Liver (tissue), 9 donors: ENCODE measurements around the gene CA5A. TPM values are rescaled to one million over a fixed set of nuclear protein-coding genes. Genes with fewer than 3 reads are reported as not detected.
A peak's percentile ranks its signal among the peaks of the same experiment; 100 is the strongest.

ENCODE experiments used
- DNase-seq: peaks from one replicate; pipeline ENCODE4 v3.0.0-alpha.2; 2017; ENCODE audit warnings: low spot score
- H3K27ac ChIP-seq, 2 donors: one replicate each; pipeline ENCODE4 v1.7.0; 2013; ENCODE audit warnings: inconsistent platforms in 2 of 2, low read length in 2 of 2, control low read depth in 1 of 2, low read depth in 1 of 2, mild to moderate bottlenecking in 1 of 2
- H3K27me3 ChIP-seq, 4 donors: one replicate each; pipeline versions ENCODE4 v1.6.1 to v1.7.0; 2013; ENCODE audit warnings: low read length in 3 of 4, inconsistent platforms in 1 of 4, mild to moderate bottlenecking in 1 of 4, moderate library complexity in 1 of 4; ENCODE audit not compliant: control insufficient read depth in 4 of 4, insufficient read depth in 4 of 4
- H3K36me3 ChIP-seq, 4 donors: one replicate each; pipeline versions ENCODE4 v1.6.1 to v1.7.0; 2013; ENCODE audit warnings: low read length in 3 of 4, mild to moderate bottlenecking in 3 of 4, low read depth in 1 of 4, moderate library complexity in 1 of 4; ENCODE audit not compliant: control insufficient read depth in 4 of 4, insufficient read depth in 3 of 4
- H3K4me1 ChIP-seq, 4 donors: one replicate each; pipeline versions ENCODE4 v1.6.1 to v1.7.0; 2013; ENCODE audit warnings: low read length in 3 of 4, mild to moderate bottlenecking in 3 of 4, moderate library complexity in 1 of 4; ENCODE audit not compliant: control insufficient read depth in 4 of 4, insufficient read depth in 4 of 4
- H3K4me3 ChIP-seq, 3 donors: one replicate each; pipeline versions ENCODE4 v1.6.1 to v1.7.0; 2013; ENCODE audit warnings: low read length in 3 of 3, control low read depth in 1 of 3, low read depth in 1 of 3, mild to moderate bottlenecking in 1 of 3
- H3K9ac ChIP-seq, 2 donors: one replicate each; pipeline ENCODE4 v1.7.0; 2013; ENCODE audit warnings: low read length in 2 of 2, mild to moderate bottlenecking in 2 of 2, moderate library complexity in 2 of 2, control low read depth in 1 of 2, low read depth in 1 of 2
- H3K9me3 ChIP-seq, 4 donors: one replicate each; pipeline versions ENCODE4 v1.6.1 to v1.7.0; 2013; ENCODE audit warnings: low read length in 3 of 4; ENCODE audit not compliant: control insufficient read depth in 4 of 4
- EGR1 ChIP-seq, 2 donors: IDR thresholded peaks; 2 replicates each; pipeline ENCODE4 v1.6.1; 2016 to 2018; ENCODE audit warnings: antibody characterized with exemption in 2 of 2, low read depth in 2 of 2
- FOXA1 ChIP-seq: IDR thresholded peaks from 2 replicates; pipeline ENCODE4 v1.6.1; 2016; ENCODE audit warnings: antibody characterized with exemption
- GABPA ChIP-seq, 2 donors: IDR thresholded peaks in 1 of 2; conservative IDR thresholded peaks in 1 of 2; 2 replicates each; pipeline ENCODE4 v1.6.1; 2016; ENCODE audit warnings: antibody characterized with exemption in 2 of 2, mild to moderate bottlenecking in 1 of 2, moderate library complexity in 1 of 2
- HNF4A ChIP-seq, 2 donors: conservative IDR thresholded peaks; 2 replicates each; pipeline ENCODE4 v1.6.1; 2016; ENCODE audit warnings: antibody characterized with exemption in 2 of 2, mild to moderate bottlenecking in 2 of 2
- JUND ChIP-seq, 2 donors: IDR thresholded peaks; 2 replicates each; pipeline ENCODE4 v1.6.1; 2016; ENCODE audit warnings: antibody characterized with exemption in 2 of 2
- NR2F2 ChIP-seq: IDR thresholded peaks from 2 replicates; pipeline ENCODE4 v1.6.1; 2016; ENCODE audit warnings: antibody characterized with exemption
- RAD21 ChIP-seq, 2 donors: IDR thresholded peaks; 2 replicates each; pipeline ENCODE4 v1.6.1; 2016; ENCODE audit warnings: antibody characterized with exemption in 2 of 2, mild to moderate bottlenecking in 2 of 2
- RXRA ChIP-seq, 2 donors: IDR thresholded peaks; 2 replicates each; pipeline ENCODE4 v1.6.1; 2017 to 2018; ENCODE audit warnings: antibody characterized with exemption in 2 of 2, mild to moderate bottlenecking in 1 of 2
- SP1 ChIP-seq: IDR thresholded peaks from 2 replicates; pipeline ENCODE4 v1.6.1; 2018; ENCODE audit warnings: antibody characterized with exemption, mild to moderate bottlenecking
- TAF1 ChIP-seq: conservative IDR thresholded peaks from 2 replicates; pipeline ENCODE4 v1.6.1; 2016; ENCODE audit warnings: antibody characterized with exemption, mild to moderate bottlenecking
- YY1 ChIP-seq: IDR thresholded peaks from 2 replicates; pipeline ENCODE4 v1.6.1; 2016; ENCODE audit warnings: antibody characterized with exemption, mild to moderate bottlenecking
- WGBS: extraction: QIAGEN DNeasy Blood & Tissue Kit; methylation state at CpG from one replicate; pipeline ENCODE4 v1.1.7; 2013; 5-methylcytosine and 5-hydroxymethylcytosine counted together
- polyA plus RNA-seq, 2 donors: library from polyadenylated mRNA; stranded (reverse) in 1 of 2; unstranded in 1 of 2; fragments of 200-250 nt in 1 of 2; fragments of >200 nt in 1 of 2; fragmentation: Nextera tagmentation in 1 of 2; extraction: Ambion mirVana in 1 of 2; gene quantifications; one replicate each; pipeline versions ENCODE4 v1.2.1 to v1.2.3, GENCODE V29; 2013 to 2015
- total RNA-seq, 2 donors: library from RNA; depleted of rRNA; stranded (reverse); fragments of >200 nt; gene quantifications; one replicate each; pipeline ENCODE4 v1.2.3, GENCODE V29; 2014
- TF ChIP-seq, protein P1 (sequence below): IDR thresholded peaks from 2 replicates; pipeline ENCODE4 v1.6.1; 2016; ENCODE audit warnings: antibody characterized with exemption, mild to moderate bottlenecking
- TF ChIP-seq, protein P2 (sequence below): IDR thresholded peaks from 2 replicates; pipeline ENCODE4 v1.6.1; 2016; ENCODE audit warnings: antibody characterized with exemption
- TF ChIP-seq, protein P3 (sequence below): IDR thresholded peaks from 2 replicates; pipeline ENCODE4 v1.6.1; 2016; ENCODE audit warnings: antibody characterized with exemption
- TF ChIP-seq, protein P4 (sequence below): IDR thresholded peaks from 2 replicates; pipeline ENCODE4 v1.6.1; 2016; ENCODE audit warnings: antibody characterized with exemption
- donor health status: healthy.
- donor health status: healthy.
- donor health status: healthy.
- donor health status: healthy.
- donor health status: healthy.

Gene CA5A
- total and polyA plus RNA-seq, 4 donors, result 12.3 to 66.8 (median 33.6) TPM

DNA sequence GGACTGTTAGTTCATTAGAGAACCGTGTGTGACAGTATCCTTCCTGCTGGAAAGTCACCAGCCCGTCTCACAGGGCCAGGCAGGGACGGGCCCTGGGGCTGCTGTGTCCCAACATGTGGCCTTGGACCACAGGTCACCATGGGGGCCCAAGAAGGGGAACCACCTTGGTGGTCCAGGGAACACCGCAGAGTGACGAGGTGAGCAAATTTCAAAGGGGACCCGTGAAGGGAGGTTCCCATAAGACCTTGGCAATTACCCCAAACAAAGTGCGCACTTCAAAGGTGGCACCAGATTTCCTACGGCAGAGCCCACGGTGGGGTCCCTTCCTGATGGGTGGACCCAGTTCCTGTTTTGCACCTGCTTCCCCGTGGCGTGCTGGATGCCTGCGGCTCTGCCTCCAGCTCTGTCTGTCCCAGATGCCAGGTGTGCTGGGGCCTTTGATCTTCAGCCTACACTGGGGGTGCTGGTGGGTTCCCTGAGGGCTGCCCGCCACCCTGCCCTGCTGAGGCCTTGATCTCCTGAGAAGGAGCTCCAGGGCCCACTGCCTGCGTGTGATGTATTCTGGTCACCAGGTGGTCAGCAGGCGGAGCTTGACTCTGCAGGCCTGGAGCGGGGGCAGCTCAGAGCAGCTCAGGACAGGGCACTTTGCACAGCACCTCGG lies 94.0 kb downstream of the CA5A start:
- Histone ChIP-seq H3K9me3 (no peaks in the 10 kb centered on the region), H3K27ac (peak overlapping the region; percentile 94 to 96), H3K36me3 (peaks cover 0 to 2% (median 0%) of the 10 kb centered on the region in 4 donors), H3K4me1 (peaks cover 22 to 91% (median 73%) of the 10 kb centered on the region in 4 donors), H3K4me3 (peak overlapping the region; percentile 55 to 78 (median 71)), H3K27me3 (no peaks in the 10 kb centered on the region), H3K9ac (peak overlapping the region; percentile 90 to 96)
- WGBS, result 34% methylated on average over 17 of the region's 17 CpGs
- DNase-seq, result no peak
- TF ChIP-seq, protein P1, sequence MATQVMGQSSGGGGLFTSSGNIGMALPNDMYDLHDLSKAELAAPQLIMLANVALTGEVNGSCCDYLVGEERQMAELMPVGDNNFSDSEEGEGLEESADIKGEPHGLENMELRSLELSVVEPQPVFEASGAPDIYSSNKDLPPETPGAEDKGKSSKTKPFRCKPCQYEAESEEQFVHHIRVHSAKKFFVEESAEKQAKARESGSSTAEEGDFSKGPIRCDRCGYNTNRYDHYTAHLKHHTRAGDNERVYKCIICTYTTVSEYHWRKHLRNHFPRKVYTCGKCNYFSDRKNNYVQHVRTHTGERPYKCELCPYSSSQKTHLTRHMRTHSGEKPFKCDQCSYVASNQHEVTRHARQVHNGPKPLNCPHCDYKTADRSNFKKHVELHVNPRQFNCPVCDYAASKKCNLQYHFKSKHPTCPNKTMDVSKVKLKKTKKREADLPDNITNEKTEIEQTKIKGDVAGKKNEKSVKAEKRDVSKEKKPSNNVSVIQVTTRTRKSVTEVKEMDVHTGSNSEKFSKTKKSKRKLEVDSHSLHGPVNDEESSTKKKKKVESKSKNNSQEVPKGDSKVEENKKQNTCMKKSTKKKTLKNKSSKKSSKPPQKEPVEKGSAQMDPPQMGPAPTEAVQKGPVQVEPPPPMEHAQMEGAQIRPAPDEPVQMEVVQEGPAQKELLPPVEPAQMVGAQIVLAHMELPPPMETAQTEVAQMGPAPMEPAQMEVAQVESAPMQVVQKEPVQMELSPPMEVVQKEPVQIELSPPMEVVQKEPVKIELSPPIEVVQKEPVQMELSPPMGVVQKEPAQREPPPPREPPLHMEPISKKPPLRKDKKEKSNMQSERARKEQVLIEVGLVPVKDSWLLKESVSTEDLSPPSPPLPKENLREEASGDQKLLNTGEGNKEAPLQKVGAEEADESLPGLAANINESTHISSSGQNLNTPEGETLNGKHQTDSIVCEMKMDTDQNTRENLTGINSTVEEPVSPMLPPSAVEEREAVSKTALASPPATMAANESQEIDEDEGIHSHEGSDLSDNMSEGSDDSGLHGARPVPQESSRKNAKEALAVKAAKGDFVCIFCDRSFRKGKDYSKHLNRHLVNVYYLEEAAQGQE, result peak; percentile 68
- TF ChIP-seq, protein P2, sequence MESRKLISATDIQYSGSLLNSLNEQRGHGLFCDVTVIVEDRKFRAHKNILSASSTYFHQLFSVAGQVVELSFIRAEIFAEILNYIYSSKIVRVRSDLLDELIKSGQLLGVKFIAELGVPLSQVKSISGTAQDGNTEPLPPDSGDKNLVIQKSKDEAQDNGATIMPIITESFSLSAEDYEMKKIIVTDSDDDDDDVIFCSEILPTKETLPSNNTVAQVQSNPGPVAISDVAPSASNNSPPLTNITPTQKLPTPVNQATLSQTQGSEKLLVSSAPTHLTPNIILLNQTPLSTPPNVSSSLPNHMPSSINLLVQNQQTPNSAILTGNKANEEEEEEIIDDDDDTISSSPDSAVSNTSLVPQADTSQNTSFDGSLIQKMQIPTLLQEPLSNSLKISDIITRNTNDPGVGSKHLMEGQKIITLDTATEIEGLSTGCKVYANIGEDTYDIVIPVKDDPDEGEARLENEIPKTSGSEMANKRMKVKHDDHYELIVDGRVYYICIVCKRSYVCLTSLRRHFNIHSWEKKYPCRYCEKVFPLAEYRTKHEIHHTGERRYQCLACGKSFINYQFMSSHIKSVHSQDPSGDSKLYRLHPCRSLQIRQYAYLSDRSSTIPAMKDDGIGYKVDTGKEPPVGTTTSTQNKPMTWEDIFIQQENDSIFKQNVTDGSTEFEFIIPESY, result no peak

DNA sequence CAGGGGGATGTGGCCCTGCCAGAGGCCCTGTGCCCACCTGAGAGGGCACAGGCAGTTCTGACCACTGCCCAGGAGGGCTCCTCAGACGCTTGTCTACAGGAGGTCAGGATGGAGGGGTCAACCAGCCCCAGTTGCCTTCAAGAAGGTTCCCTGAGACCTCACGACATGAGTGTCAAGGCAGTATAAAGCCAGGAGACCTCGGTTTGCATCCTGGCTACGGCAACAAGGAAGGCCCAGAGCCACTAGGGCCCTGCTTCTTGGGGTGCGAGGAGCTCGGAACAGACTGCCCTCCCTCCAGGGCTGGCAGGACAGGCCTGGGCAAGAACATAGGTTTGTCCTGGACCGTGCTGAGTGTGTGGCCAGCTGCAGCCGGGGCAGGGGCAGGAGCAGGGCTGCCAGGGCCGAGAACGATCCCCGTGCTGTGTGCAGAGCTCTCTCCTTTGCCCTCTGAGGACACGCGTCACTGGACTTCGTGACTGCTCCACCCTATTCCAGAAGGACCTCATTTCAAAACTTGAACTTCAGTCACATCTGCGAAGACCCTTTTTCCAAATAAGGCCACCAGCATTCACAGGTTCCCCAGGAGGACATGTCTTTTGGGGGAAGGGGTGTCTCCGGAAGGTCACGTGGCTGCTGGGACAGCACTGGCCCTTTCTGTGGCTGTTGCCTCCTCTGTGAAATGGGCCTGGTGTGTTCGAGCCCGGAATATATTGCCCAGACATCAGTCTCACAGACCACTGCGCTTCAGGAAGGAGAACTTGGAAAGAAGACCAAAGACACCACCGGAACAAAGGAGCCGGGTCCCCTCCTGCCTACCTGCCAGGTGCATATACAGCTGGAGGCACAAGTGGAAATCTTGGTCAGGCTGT lies 94.8 kb downstream of the CA5A start:
- Histone ChIP-seq H3K9ac (peak overlapping the region; percentile 90 to 96), H3K27me3 (no peaks in the 10 kb centered on the region), H3K36me3 (peaks cover 0 to 2% (median 0%) of the 10 kb centered on the region in 4 donors), H3K4me3 (peak overlapping the region; percentile 55 to 78 (median 71)), H3K4me1 (peaks cover 16 to 91% (median 72%) of the 10 kb centered on the region in 4 donors), H3K9me3 (no peaks in the 10 kb centered on the region), H3K27ac (peak overlapping the region; percentile 94 to 96)
- WGBS, result 41% methylated on average over 22 of the region's 22 CpGs
- no peak for DNase-seq
- TF ChIP-seq, protein P2, result peak; percentile 90
- TF ChIP-seq RXRA (IDR thresholded peaks at IDR 0.05) (peak; percentile 95 to 97), NR2F2 (no peak), EGR1 (IDR thresholded peaks at IDR 0.05; ENCODE audit: low read depth in 2 of 2) (peak; percentile 32 to 51), GABPA (IDR thresholded peaks at IDR 0.05 in 1 of 2, conservative IDR thresholded peaks at IDR 0.05 in 1 of 2) (peak in 1 of 2 donors; percentile 52), SP1 (peak; percentile 98), YY1 (peak; percentile 93), FOXA1 (no peak), RAD21 (IDR thresholded peaks at IDR 0.05) (peak; percentile 35 to 58), TAF1 (peak; percentile 84), HNF4A (conservative IDR thresholded peaks at IDR 0.05) (peak; percentile 96 to 98), JUND (IDR thresholded peaks at IDR 0.05) (peak; percentile 60 to 79)
- TF ChIP-seq, protein P3, sequence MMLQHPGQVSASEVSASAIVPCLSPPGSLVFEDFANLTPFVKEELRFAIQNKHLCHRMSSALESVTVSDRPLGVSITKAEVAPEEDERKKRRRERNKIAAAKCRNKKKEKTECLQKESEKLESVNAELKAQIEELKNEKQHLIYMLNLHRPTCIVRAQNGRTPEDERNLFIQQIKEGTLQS, result peak; percentile 80
- TF ChIP-seq, protein P1, result peak; percentile 90
- TF ChIP-seq, protein P4, sequence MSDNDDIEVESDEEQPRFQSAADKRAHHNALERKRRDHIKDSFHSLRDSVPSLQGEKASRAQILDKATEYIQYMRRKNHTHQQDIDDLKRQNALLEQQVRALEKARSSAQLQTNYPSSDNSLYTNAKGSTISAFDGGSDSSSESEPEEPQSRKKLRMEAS, result peak; percentile 85
